Cardiac muscle cell (in vitro differentiated cells and primary cell): ENCODE data around the gene PANX2. TPM values are rescaled to one million over a fixed set of nuclear protein-coding genes. Genes with fewer than 3 reads are reported as not detected.

Experiments used
- DNase-seq, 2 donors: peaks; one replicate each; pipeline versions ENCODE4 v3.0.0 to v3.0.0-alpha.2; 2010 to 2017; ENCODE audit warnings: low read depth in 1 of 2, low spot score in 1 of 2
- H3K27ac ChIP-seq: fragments of 200-600 bp; sonication (generic); 2 replicates; pipeline ENCODE4 v1.5.1; 2016
- H3K27me3 ChIP-seq: fragments of 200-600 bp; sonication (generic); 2 replicates; pipeline ENCODE4 v1.6.0; 2016; ENCODE audit warnings: control low read depth
- H3K36me3 ChIP-seq: fragments of 200-600 bp; sonication (generic); 2 replicates; pipeline ENCODE4 v1.5.1; 2016; ENCODE audit warnings: control low read depth
- H3K4me1 ChIP-seq: fragments of 200-600 bp; sonication (generic); 2 replicates; pipeline ENCODE4 v1.8.1; 2017; ENCODE audit warnings: low read depth, mild to moderate bottlenecking, mixed run types
- H3K4me3 ChIP-seq: fragments of 200-600 bp; sonication (generic); 2 replicates; pipeline ENCODE4 v1.5.1; 2016; ENCODE audit warnings: mild to moderate bottlenecking
- H3K9me3 ChIP-seq: fragments of 200-600 bp; sonication (generic); 2 replicates; pipeline ENCODE4 v1.5.1; 2017; ENCODE audit warnings: low read depth, mild to moderate bottlenecking, control low read depth
- CTCF ChIP-seq: IDR thresholded peaks from 2 replicates; pipeline ENCODE4 v1.5.1; 2012; ENCODE audit warnings: low read depth, mild to moderate bottlenecking, low read length
- polyA plus RNA-seq: library from polyadenylated mRNA; unstranded; fragments of >200 nt; fragmentation: Nextera tagmentation; extraction: Ambion mirVana; gene quantifications from 2 replicates; pipeline ENCODE4 v1.2.1, GENCODE V29; 2016
- total RNA-seq: library from RNA; depleted of rRNA; stranded (reverse); fragments of >200 nt; gene quantifications from 2 replicates; pipeline ENCODE4 v1.2.3, GENCODE V29; 2016

PANX2 gene
- total and polyA plus RNA-seq, 2 experiments from 2014 or later, result 6.9 to 30.9 TPM

GRCh38 chr22:50153756-50154140, 16.8 kb upstream of the PANX2 start:
- no peak for DNase-seq
- TF ChIP-seq CTCF, result no peak
- H3K27me3 ChIP-seq, result no peaks in the 10 kb centered on the region

GRCh38 chr22:50157709-50158375, 12.7 kb upstream of the PANX2 start:
- Histone ChIP-seq H3K27me3 (no peaks in the 10 kb centered on the region), H3K27ac (no peak overlapping the region), H3K4me1 (no peaks in the 10 kb centered on the region), H3K9me3 (no peaks in the 10 kb centered on the region), H3K4me3 (no peak overlapping the region), H3K36me3 (no peaks in the 10 kb centered on the region)
- DNase-seq, result no peak
- no peak for TF ChIP-seq CTCF

More at GRCh38 chr22:50153756-50154140, 16.8 kb upstream of the PANX2 start:
- no peak overlapping the region for H3K4me3 ChIP-seq
- no peaks in the 10 kb centered on the region for H3K36me3 ChIP-seq
- H3K9me3 ChIP-seq, result no peaks in the 10 kb centered on the region
- no peak overlapping the region for H3K27ac ChIP-seq
- H3K4me1 ChIP-seq, result no peaks in the 10 kb centered on the region

GRCh38 chr22:50160947-50161346, 9.6 kb upstream of the PANX2 start:
- TF ChIP-seq CTCF, result no peak
- Histone ChIP-seq H3K4me3 (no peak overlapping the region), H3K27ac (no peak overlapping the region), H3K4me1 (no peaks in the 10 kb centered on the region), H3K27me3 (no peaks in the 10 kb centered on the region), H3K36me3 (no peaks in the 10 kb centered on the region), H3K9me3 (no peaks in the 10 kb centered on the region)
- no peak for DNase-seq

GRCh38 chr22:50161508-50162390, 8.8 kb upstream of the PANX2 start:
- no peaks in the 10 kb centered on the region for H3K4me1 ChIP-seq
- H3K4me3 ChIP-seq, result no peak overlapping the region
- H3K9me3 ChIP-seq, result no peaks in the 10 kb centered on the region
- no peaks in the 10 kb centered on the region for H3K27me3 ChIP-seq
- H3K36me3 ChIP-seq, result no peaks in the 10 kb centered on the region
- no peak overlapping the region for H3K27ac ChIP-seq
- no peak for TF ChIP-seq CTCF
- no peak for DNase-seq

- no peaks in the 10 kb centered on the region for H3K4me1 ChIP-seq
- H3K9me3 ChIP-seq, result no peaks in the 10 kb centered on the region
- no peak overlapping the region for H3K4me3 ChIP-seq
- no peak for DNase-seq
- no peaks in the 10 kb centered on the region for H3K27me3 ChIP-seq
- H3K27ac ChIP-seq, result no peak overlapping the region
- H3K36me3 ChIP-seq, result no peaks in the 10 kb centered on the region
- no peak for TF ChIP-seq CTCF
These were observed 8.1 kb upstream of the PANX2 start for GRCh38 chr22:50162391-50162956.
